Measurements from ENCODE around the gene SVOP.
"Not testable (repeated sequence)": the region's sequence is repeated elsewhere in the genome, so short reads cannot be mapped to it uniquely, and the experiment has no call there.

SVOP gene

DNA sequence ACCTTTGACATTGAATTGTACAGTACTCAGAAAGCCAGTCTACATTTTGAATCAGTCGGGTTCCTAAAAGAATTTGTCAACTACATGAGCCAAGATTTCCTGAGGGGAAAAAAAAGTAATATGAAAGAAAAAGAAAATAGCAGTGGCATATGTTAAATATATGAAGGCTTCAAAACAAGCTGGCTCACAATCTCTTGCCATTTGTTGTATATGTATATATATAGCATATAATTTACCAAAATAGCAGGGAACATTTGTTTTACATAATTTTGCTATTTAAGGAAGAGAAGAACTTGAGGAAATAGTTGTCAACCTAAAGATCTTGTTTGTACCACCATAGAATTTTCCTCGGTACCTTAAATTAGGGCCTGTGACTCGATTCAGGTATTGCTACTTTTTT is 16.9 kb downstream of the SVOP start:
- TF ChIP-seq, protein P1, sequence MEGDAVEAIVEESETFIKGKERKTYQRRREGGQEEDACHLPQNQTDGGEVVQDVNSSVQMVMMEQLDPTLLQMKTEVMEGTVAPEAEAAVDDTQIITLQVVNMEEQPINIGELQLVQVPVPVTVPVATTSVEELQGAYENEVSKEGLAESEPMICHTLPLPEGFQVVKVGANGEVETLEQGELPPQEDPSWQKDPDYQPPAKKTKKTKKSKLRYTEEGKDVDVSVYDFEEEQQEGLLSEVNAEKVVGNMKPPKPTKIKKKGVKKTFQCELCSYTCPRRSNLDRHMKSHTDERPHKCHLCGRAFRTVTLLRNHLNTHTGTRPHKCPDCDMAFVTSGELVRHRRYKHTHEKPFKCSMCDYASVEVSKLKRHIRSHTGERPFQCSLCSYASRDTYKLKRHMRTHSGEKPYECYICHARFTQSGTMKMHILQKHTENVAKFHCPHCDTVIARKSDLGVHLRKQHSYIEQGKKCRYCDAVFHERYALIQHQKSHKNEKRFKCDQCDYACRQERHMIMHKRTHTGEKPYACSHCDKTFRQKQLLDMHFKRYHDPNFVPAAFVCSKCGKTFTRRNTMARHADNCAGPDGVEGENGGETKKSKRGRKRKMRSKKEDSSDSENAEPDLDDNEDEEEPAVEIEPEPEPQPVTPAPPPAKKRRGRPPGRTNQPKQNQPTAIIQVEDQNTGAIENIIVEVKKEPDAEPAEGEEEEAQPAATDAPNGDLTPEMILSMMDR (IDR thresholded peaks at IDR 0.05; ENCODE audit: insufficient read depth, missing control alignments), result no peak
- FAIRE-seq, result no peak
- no peak for DNase-seq (ENCODE audit: insufficient read length, low spot score)

DNA sequence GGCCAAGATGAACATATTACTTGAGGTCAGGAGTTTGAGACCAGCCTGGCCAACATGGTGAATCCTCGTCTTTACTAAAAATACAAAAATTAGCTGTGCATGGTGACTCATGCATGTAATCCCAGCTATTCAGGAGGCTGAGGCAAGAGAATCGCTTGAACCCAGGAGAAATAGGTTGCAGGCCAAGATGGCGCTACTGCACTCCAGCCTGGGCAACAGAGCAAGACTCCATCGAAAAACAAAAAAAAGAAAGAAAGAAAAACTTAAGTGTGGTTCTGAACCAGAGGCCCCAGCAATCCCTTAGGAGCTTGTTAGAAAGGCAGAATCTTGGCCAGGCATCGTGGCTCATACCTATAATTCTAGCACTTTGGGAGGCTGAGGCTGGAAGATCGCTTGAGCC is 24.5 kb downstream of the SVOP start:
- TF ChIP-seq, protein P1 (IDR thresholded peaks at IDR 0.05; ENCODE audit: insufficient read depth, missing control alignments), result no peak
- FAIRE-seq (no peak), DNase-seq (ENCODE audit: insufficient read length, low spot score) (no peak)

DNA sequence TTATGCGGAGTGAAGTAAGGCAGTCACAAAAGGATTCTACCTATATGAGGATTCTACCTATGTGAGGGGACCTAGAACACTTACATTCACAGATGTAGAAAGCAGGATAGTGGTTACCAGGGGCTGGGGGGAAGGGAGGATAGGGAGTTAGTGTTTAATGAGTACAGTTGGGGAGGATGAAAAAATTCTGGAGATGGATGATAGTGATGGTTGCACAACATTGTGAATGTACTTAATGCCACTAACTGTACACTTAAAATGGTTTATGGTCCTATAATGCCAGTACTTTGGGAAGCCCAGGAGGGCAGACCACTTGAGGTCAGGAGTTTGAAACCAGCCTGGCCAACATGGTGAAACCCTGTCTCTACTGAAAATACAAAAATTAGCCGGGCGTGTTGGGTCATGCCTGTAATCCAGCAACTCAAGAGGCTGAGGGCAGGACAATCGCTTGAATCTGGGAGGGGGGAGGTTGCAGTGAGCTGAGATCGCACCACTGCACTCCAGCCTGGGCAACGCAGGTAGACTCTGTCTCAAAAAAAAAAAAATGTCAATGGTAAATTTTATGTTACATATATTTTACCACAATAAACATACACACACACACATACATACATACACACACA is 25.4 kb downstream of the SVOP start:
- FAIRE-seq, result no peak
- TF ChIP-seq, protein P1 (IDR thresholded peaks at IDR 0.05; ENCODE audit: insufficient read depth, missing control alignments), result no peak

DNA sequence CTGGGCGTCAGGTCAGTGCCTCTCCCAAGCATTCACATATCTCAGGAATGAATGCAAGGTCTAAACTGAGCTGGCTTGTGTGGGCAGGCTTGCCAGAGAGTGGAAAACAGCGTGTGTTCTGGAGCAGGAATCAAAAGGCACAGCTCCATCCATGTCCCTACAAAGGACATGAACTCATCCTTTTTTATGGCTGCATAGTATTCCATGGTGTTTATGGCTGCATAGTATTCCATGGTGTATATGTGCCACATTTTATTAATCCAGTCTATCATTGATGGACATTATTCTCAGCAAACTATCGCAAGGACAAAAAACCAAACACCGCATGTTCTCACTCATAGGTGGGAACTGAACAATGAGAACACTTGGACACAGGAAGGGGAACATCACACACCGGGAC is 30.8 kb downstream of the SVOP start:
- not testable (repeated sequence) for FAIRE-seq

More for the DNA sequence above, 25.4 kb downstream of the SVOP start:
- no peak for DNase-seq (ENCODE audit: insufficient read length, low spot score)

DNA sequence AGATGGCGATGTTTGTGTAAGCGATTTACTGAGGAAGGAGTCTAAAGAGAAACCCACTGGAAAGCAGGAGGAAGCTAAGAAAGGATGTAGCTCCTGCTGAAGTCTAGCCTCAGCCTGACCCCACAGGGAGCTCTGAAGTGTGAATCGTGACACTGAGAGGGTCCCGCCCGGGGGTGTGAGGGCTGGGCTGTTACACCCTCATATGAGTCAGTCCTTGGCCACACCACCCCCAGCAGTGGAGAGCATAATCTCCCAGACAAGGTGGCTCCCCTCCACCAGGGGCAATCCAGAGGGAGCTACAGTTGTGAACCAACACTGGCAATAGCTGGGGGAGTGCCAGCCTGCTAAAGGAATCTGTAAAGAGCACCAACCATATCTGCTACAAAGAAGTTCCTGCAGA is 31.5 kb downstream of the SVOP start:
- no peak for FAIRE-seq
- TF ChIP-seq, protein P1 (IDR thresholded peaks at IDR 0.05; ENCODE audit: insufficient read depth, missing control alignments), result no peak

More for the DNA sequence above, 30.8 kb downstream of the SVOP start:
- DNase-seq (ENCODE audit: insufficient read length, low spot score), result not testable (repeated sequence)

DNA sequence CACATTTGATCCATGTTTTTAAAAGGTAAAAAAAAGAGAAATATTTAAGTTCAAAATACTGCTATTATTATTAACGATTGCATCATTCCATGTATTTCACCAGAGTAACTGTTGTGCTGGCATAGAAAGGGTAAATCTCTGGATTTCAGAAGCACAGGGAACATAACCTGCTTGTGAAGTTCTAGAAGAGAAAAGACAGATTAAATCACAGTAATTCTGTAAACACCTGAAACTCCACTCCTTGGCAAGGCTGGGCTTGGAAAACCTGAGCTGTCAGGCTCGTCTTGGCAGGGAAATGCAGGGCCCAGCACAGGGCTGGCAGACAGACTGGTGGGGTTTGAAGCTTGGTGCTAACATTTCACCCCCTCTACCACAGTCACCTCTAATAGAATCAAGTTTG is 35.1 kb downstream of the SVOP start:
- TF ChIP-seq, protein P1 (IDR thresholded peaks at IDR 0.05; ENCODE audit: insufficient read depth, missing control alignments), result no peak
- DNase-seq (ENCODE audit: insufficient read length, low spot score), result no peak
- FAIRE-seq, result no peak

More for the DNA sequence above, 31.5 kb downstream of the SVOP start:
- no peak for DNase-seq (ENCODE audit: insufficient read length, low spot score)

DNA sequence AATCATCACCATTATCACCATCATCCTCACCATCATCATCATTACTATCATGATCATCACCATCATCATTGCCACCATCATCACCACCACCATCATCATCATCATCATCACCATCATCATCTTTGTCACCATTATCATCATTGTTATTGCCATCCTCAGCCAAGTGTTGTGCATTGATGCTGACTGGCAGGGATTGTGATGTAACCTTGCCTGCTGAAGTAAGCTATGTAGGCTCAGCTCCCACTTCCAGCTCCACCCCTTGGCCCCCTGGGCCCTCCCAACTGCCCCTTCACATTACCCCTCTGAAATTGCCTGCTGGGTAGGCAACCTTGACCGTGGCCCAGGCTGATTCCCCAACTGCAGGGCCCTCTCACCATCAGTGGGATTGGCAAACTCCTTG is 37.6 kb downstream of the SVOP start:
- DNase-seq (ENCODE audit: insufficient read length, low spot score), result no peak
- TF ChIP-seq, protein P1 (IDR thresholded peaks at IDR 0.05; ENCODE audit: insufficient read depth, missing control alignments), result no peak
- FAIRE-seq, result no peak

Measured in D721Med (cell line).